Measurements from ENCODE around the gene SLC22A14. TPM values are rescaled to one million over a fixed set of nuclear protein-coding genes. Genes with fewer than 3 reads are reported as not detected.

SLC22A14 gene
- total and polyA plus RNA-seq, 4 donors = 0.18 to 0.49 (median 0.42) TPM; not detected in 1

DNA sequence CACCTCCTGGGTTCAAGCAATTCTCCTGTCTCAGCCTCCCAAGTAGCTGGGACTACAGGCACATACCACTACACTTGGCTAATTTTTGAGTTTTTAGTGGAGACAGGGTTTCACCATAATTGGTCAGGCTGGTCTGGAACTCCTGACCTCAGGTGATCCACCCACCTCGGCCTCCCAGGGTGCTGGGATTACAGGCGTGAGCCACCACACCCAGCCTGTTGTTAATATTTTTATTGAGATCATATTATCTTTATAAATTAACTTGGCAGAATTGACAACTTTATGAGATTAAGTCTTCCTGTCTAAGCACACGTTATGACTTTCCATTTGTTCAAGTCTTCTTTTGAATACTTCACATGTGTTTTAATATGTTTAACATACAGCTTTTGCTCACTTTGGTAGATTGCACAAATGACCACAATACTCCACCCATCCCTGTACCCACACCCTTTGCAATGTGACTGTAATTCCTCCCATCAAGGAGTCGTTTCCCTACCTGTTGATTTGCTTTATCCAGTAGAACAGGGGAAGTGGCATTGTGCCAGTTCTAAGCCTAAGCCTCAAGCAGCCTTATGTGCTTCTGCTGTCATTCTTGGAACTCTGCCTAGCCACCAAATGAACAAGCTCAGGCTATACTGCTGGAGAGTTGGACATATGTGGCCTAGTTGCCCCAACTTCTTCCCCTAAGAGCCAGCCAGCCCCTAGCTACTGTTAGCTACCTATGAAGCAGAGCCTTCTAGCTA lies 72.7 kb downstream of the SLC22A14 start:
- intact Hi-C loops (cut with DNase I) = no loop called here
- peak in 1 of 2 donors; percentile 5 for DNase-seq
- WGBS, 2 donors = 78 to 79% methylated on average over 4 of the region's 4 CpGs
- Histone ChIP-seq H3K4me3 (ENCODE audit: low read length in 2 of 2) (no peak overlapping the region), H3K27ac (ENCODE audit: low read depth in 1 of 2, low read length in 2 of 2) (no peak overlapping the region), H3K27me3 (ENCODE audit: control insufficient read depth in 1 of 2, insufficient read depth in 2 of 2, low read length in 1 of 2) (no peaks in the 10 kb centered on the region), H3K9me3 (ENCODE audit: control insufficient read depth, low read length) (no peaks in the 10 kb centered on the region), H3K4me1 (ENCODE audit: control insufficient read depth in 1 of 2, insufficient read depth in 2 of 2, low read length in 2 of 2) (no peaks in the 10 kb centered on the region), H3K36me3 (ENCODE audit: control insufficient read depth in 1 of 2, insufficient read depth in 2 of 2, low read length in 1 of 2) (no peaks in the 10 kb centered on the region)
- ATAC-seq (ENCODE audit: low FRiP score) = no peak

DNA sequence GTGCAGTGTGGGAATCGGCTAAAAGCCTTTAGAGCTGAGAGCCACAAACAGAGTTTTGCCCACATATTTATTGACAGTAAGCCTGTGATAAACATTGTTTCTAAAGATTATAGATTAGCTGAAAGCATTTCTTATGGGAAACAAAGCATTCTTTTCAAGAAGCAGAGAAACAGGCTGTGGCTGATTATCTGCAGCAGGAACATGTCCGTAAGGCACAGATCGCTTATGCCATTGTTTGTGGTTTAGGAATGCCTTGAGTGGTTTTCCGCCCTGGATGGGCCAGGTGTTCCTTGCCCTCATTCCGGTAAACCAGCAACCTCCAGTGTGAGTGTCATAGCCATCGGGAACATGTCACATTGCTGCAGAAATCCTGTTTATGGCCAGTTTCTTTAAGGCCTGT lies 76.9 kb downstream of the SLC22A14 start:
- H3K27ac ChIP-seq (ENCODE audit: low read depth in 1 of 2, low read length in 2 of 2) = no peak overlapping the region
- DNase-seq (peak in 1 of 2 donors; percentile 17), ATAC-seq (ENCODE audit: low FRiP score) (no peak)
- no peaks in the 10 kb centered on the region for H3K36me3 ChIP-seq (ENCODE audit: control insufficient read depth in 1 of 2, insufficient read depth in 2 of 2, low read length in 1 of 2)
- H3K27me3 ChIP-seq (ENCODE audit: control insufficient read depth in 1 of 2, insufficient read depth in 2 of 2, low read length in 1 of 2) = no peaks in the 10 kb centered on the region
- no peak overlapping the region for H3K4me3 ChIP-seq (ENCODE audit: low read length in 2 of 2)
- H3K4me1 ChIP-seq (ENCODE audit: control insufficient read depth in 1 of 2, insufficient read depth in 2 of 2, low read length in 2 of 2) = no peaks in the 10 kb centered on the region
- H3K9me3 ChIP-seq (ENCODE audit: control insufficient read depth, low read length) = no peaks in the 10 kb centered on the region
- WGBS, 2 donors = 96 to 97% methylated on average over 6 of the region's 6 CpGs
- intact Hi-C loops (cut with DNase I) = no loop called here

DNA sequence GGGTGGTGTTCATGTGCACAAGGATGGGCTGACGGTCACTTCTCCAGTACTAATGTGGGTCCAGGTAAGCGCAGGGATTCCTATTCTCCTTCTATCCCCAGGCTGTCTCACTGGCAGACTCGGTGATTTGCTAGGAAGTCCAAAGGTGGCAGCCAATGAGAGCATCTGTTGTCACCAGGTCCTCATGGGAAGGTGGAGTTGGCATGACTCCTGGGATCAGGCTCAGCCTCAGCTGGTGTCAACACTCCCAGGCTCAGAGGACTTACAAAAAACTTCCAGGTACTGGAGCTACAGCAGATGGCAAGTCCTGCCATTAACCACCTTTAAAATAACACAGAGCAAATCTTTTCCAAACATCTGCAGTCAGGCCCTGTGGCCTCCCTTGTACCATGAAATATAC lies 78.3 kb downstream of the SLC22A14 start:
- ATAC-seq (ENCODE audit: low FRiP score) = no peak
- Histone ChIP-seq H3K27ac (ENCODE audit: low read depth in 1 of 2, low read length in 2 of 2) (no peak overlapping the region), H3K9me3 (ENCODE audit: control insufficient read depth, low read length) (no peaks in the 10 kb centered on the region), H3K4me3 (ENCODE audit: low read length in 2 of 2) (no peak overlapping the region), H3K4me1 (ENCODE audit: control insufficient read depth in 1 of 2, insufficient read depth in 2 of 2, low read length in 2 of 2) (no peaks in the 10 kb centered on the region), H3K36me3 (ENCODE audit: control insufficient read depth in 1 of 2, insufficient read depth in 2 of 2, low read length in 1 of 2) (no peaks in the 10 kb centered on the region), H3K27me3 (ENCODE audit: control insufficient read depth in 1 of 2, insufficient read depth in 2 of 2, low read length in 1 of 2) (no peaks in the 10 kb centered on the region)
- 95 to 97% methylated on average over 3 of the region's 3 CpGs for WGBS, 2 donors
- intact Hi-C loops (cut with DNase I) = no loop called here
- peak in 1 of 2 donors; percentile 15 for DNase-seq

DNA sequence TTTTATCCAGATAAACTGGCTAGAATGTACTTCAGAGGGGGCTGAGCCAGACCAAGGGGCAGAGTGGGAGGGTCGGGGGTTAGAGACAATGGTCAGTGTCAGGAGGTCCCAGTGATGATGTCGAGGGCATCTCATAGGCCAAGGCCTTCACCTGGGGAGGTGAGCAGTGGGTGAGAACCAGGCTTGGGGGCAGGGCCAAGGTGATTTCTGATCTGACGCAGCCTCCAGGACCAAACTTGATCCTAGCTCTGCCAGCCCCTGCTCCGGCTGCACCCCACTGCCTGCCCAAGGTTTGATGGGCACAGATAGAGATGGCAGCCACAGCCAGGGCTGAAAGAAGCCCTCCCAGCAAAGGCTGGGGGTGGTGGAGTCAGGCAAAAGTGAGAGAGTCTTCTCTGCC lies 79.4 kb downstream of the SLC22A14 start:
- H3K4me3 ChIP-seq (ENCODE audit: low read length in 2 of 2) = no peak overlapping the region
- H3K27ac ChIP-seq (ENCODE audit: low read depth in 1 of 2, low read length in 2 of 2) = no peak overlapping the region
- WGBS, 2 donors = 72 to 74% methylated on average over 4 of the region's 4 CpGs
- no peaks in the 10 kb centered on the region for H3K27me3 ChIP-seq (ENCODE audit: control insufficient read depth in 1 of 2, insufficient read depth in 2 of 2, low read length in 1 of 2)
- ATAC-seq (ENCODE audit: low FRiP score) (no peak), DNase-seq (no peak)
- H3K36me3 ChIP-seq (ENCODE audit: control insufficient read depth in 1 of 2, insufficient read depth in 2 of 2, low read length in 1 of 2) = no peaks in the 10 kb centered on the region
- no peaks in the 10 kb centered on the region for H3K4me1 ChIP-seq (ENCODE audit: control insufficient read depth in 1 of 2, insufficient read depth in 2 of 2, low read length in 2 of 2)
- H3K9me3 ChIP-seq (ENCODE audit: control insufficient read depth, low read length) = no peaks in the 10 kb centered on the region
- intact Hi-C loops (cut with DNase I) = no loop called here

DNA sequence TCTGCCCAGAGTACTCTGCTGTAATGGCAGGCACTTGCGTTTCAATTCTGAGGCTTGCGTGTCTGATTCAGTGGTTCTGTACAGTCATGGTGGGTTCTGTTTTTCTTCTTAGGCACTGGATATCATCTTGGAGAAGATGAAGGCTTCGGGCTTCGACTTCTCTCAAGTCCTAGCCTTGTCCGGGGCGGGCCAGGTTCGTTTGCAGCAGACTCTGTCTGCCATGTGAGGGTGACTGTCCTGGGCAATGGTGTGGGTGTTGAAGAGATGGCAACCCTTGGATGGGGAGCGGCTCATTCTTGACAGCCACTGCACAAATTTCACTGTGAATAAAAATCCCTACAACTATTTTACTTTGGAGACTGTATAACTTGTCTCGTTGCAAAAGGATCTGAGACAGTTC lies 80.7 kb downstream of the SLC22A14 start:
- WGBS, 2 donors = 93 to 94% methylated on average over 9 of the region's 9 CpGs
- intact Hi-C loops (cut with DNase I) = no loop called here
- H3K36me3 ChIP-seq (ENCODE audit: control insufficient read depth in 1 of 2, insufficient read depth in 2 of 2, low read length in 1 of 2) = no peaks in the 10 kb centered on the region
- H3K4me1 ChIP-seq (ENCODE audit: control insufficient read depth in 1 of 2, insufficient read depth in 2 of 2, low read length in 2 of 2) = no peaks in the 10 kb centered on the region
- no peaks in the 10 kb centered on the region for H3K9me3 ChIP-seq (ENCODE audit: control insufficient read depth, low read length)
- no peaks in the 10 kb centered on the region for H3K27me3 ChIP-seq (ENCODE audit: control insufficient read depth in 1 of 2, insufficient read depth in 2 of 2, low read length in 1 of 2)
- no peak overlapping the region for H3K27ac ChIP-seq (ENCODE audit: low read depth in 1 of 2, low read length in 2 of 2)
- ATAC-seq (ENCODE audit: low FRiP score) (no peak), DNase-seq (no peak)
- no peak overlapping the region for H3K4me3 ChIP-seq (ENCODE audit: low read length in 2 of 2)

DNA sequence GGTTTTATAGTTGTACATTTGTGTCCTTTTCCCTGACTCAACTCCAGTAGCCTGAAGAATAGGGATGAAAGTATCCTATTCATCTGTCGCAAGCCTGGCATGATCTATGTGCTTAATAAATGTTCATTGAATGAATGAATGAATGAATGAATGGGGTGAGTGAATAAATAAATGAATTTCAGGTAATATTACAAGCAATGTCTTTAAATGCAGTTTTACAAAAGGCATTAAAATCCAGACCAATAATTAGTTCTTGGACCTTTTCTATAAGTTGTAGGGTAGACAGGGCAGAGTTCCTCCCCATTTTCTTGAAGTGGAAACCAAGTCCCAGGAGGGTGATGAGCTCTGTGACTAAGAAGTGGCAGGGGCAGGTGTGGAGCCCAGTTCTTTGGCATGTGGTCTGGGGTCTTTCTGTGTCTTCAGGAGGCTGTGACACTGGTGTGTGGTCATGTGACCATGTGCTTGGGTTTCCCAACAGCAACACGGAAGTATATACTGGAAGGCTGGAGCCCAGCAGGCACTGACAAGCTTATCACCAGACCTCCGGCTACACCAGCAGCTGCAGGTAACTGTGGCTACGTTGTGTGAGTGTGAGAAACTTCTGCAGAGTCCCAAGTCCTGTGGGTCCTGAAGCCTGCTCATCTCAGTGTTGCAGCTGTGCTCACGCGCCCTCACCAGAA lies 82.8 kb downstream of the SLC22A14 start:
- DNase-seq (no peak), ATAC-seq (ENCODE audit: low FRiP score) (no peak)
- H3K36me3 ChIP-seq (ENCODE audit: control insufficient read depth in 1 of 2, insufficient read depth in 2 of 2, low read length in 1 of 2) = peaks cover 0 to 2% of the 10 kb centered on the region in 2 donors
- WGBS, 2 donors = 93 to 96% methylated on average over 6 of the region's 6 CpGs
- H3K9me3 ChIP-seq (ENCODE audit: control insufficient read depth, low read length) = no peaks in the 10 kb centered on the region
- no peaks in the 10 kb centered on the region for H3K4me1 ChIP-seq (ENCODE audit: control insufficient read depth in 1 of 2, insufficient read depth in 2 of 2, low read length in 2 of 2)
- no peak overlapping the region for H3K27ac ChIP-seq (ENCODE audit: low read depth in 1 of 2, low read length in 2 of 2)
- intact Hi-C loops (cut with DNase I) = no loop called here
- H3K4me3 ChIP-seq (ENCODE audit: low read length in 2 of 2) = no peak overlapping the region
- H3K27me3 ChIP-seq (ENCODE audit: control insufficient read depth in 1 of 2, insufficient read depth in 2 of 2, low read length in 1 of 2) = no peaks in the 10 kb centered on the region

DNA sequence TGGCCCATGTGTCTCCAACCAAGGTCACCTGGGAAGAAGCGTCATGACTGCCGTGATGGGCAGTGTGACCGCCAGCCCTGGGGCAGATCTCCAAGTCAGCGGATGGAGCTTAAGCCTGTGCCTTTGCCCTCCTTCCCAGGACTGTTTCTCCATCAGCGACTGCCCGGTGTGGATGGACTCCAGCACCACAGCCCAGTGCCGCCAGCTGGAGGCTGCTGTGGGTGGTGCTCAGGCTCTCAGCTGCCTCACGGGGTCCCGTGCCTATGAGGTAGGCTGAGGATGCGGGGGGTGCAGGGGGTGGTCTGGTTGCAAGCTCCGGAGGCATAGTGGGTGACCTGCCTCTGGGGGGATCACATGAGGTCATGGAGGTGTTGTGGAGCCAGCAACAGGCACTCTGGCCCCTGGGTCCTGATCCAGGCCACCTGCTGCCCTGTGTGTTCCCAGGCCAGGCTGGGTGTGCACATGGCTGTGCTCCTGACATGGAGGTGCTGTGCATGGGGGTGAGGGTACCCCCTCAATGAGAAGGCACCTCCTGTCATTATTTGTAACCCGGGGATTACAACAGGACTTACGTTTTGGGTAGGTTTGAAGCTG lies 83.5 kb downstream of the SLC22A14 start:
- 94 to 95% methylated on average over 13 of the region's 13 CpGs for WGBS, 2 donors
- intact Hi-C loops (cut with DNase I) = no loop called here
- peaks cover 0 to 2% of the 10 kb centered on the region in 2 donors for H3K36me3 ChIP-seq (ENCODE audit: control insufficient read depth in 1 of 2, insufficient read depth in 2 of 2, low read length in 1 of 2)
- no peak for DNase-seq
- H3K27me3 ChIP-seq (ENCODE audit: control insufficient read depth in 1 of 2, insufficient read depth in 2 of 2, low read length in 1 of 2) = no peaks in the 10 kb centered on the region
- H3K27ac ChIP-seq (ENCODE audit: low read depth in 1 of 2, low read length in 2 of 2) = no peak overlapping the region
- H3K4me1 ChIP-seq (ENCODE audit: control insufficient read depth in 1 of 2, insufficient read depth in 2 of 2, low read length in 2 of 2) = no peaks in the 10 kb centered on the region
- no peak overlapping the region for H3K4me3 ChIP-seq (ENCODE audit: low read length in 2 of 2)
- ATAC-seq (ENCODE audit: low FRiP score) = no peak
- H3K9me3 ChIP-seq (ENCODE audit: control insufficient read depth, low read length) = no peaks in the 10 kb centered on the region

DNA sequence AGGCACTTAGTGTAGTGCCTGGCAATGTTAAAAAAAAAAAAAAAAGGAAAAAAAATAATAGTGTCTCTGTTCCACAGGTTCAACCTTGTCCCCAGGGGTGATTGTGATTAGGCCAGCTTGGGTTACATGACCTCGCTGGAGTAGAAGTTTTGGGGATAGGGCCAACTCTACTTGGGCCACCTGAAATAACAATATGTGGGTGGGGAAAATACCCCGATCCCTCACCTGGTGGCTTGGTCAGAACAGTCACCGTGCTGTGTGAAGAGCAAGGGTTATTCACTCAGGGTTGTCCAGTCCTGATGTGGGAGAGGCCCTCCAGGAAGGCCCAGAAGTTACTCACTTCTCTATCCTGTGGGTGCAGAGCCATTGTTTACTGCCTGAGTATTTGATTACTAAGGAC lies 84.0 kb downstream of the SLC22A14 start:
- 86 to 88% methylated on average over 3 of the region's 3 CpGs for WGBS, 2 donors
- Histone ChIP-seq H3K4me1 (ENCODE audit: control insufficient read depth in 1 of 2, insufficient read depth in 2 of 2, low read length in 2 of 2) (no peaks in the 10 kb centered on the region), H3K4me3 (ENCODE audit: low read length in 2 of 2) (no peak overlapping the region), H3K9me3 (ENCODE audit: control insufficient read depth, low read length) (no peaks in the 10 kb centered on the region), H3K36me3 (ENCODE audit: control insufficient read depth in 1 of 2, insufficient read depth in 2 of 2, low read length in 1 of 2) (peaks cover 0 to 2% of the 10 kb centered on the region in 2 donors), H3K27ac (ENCODE audit: low read depth in 1 of 2, low read length in 2 of 2) (no peak overlapping the region), H3K27me3 (ENCODE audit: control insufficient read depth in 1 of 2, insufficient read depth in 2 of 2, low read length in 1 of 2) (no peaks in the 10 kb centered on the region)
- DNase-seq = no peak
- intact Hi-C loops (cut with DNase I) = no loop called here
- ATAC-seq (ENCODE audit: low FRiP score) = no peak

DNA sequence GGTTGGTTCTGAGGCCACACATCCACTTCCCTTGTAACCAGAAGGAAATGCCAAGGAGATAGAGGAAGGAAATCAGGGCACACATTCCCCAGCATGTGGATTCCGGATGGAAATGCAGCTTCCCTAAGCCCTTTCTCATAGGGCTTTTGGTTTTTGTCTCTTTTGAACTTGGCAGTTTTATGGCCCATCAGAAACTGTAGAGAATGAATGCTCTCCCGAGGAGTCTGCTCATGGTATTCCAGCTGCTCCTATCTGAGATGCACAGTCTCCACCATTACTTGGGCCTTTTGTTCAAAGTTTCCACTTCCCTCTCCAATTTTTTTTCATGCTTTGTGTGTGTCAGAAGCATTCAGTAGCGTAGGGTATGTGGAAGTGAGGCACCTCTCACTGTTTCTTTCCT lies 85.7 kb downstream of the SLC22A14 start:
- no peak for ATAC-seq (ENCODE audit: low FRiP score)
- no peak overlapping the region for H3K27ac ChIP-seq (ENCODE audit: low read depth in 1 of 2, low read length in 2 of 2)
- H3K27me3 ChIP-seq (ENCODE audit: control insufficient read depth in 1 of 2, insufficient read depth in 2 of 2, low read length in 1 of 2) = no peaks in the 10 kb centered on the region
- H3K36me3 ChIP-seq (ENCODE audit: control insufficient read depth in 1 of 2, insufficient read depth in 2 of 2, low read length in 1 of 2) = peaks cover 0 to 2% of the 10 kb centered on the region in 2 donors
- no peaks in the 10 kb centered on the region for H3K9me3 ChIP-seq (ENCODE audit: control insufficient read depth, low read length)
- no peak overlapping the region for H3K4me3 ChIP-seq (ENCODE audit: low read length in 2 of 2)
- H3K4me1 ChIP-seq (ENCODE audit: control insufficient read depth in 1 of 2, insufficient read depth in 2 of 2, low read length in 2 of 2) = no peaks in the 10 kb centered on the region
- intact Hi-C loops (cut with DNase I) = no loop called here
- no peak for DNase-seq
- WGBS, 2 donors = 88 to 91% methylated on average over 3 of the region's 3 CpGs

Measured in aorta (tissue), 5 donors.